ENCODE data around the gene LCLAT1.

- no peak for TF ChIP-seq CTCF (tag by site-specific recombination; IDR thresholded peaks at IDR 0.05)
- TF ChIP-seq ZNF521 (tag by site-specific recombination; IDR thresholded peaks at IDR 0.05): no peak
- TF ChIP-seq ZNF18 (tag by site-specific recombination; IDR thresholded peaks at IDR 0.05): no peak
These were observed 34.1 kb upstream of the LCLAT1 start for GRCh38 chr2:30412684-30413570.

Measured in HEK293 (cell line).